Panc1 (cell line): Measurements from ENCODE around the gene CHI3L1. TPM values are rescaled to one million over a fixed set of nuclear protein-coding genes. Genes with fewer than 3 reads are reported as not detected.

Experiments
- ATAC-seq: fragments of 200-7000 bp; cut with Tn5 transposase; 2 replicates; pipeline ENCODE4 v1.9.1; 2020; ENCODE audit warnings: mild to moderate bottlenecking, moderate library complexity
- BruUV-seq: library from RNA; stranded (reverse); fragments of 400-500 nt; replicated peaks from 2 replicates; lab custom pipeline; 2021; lab: Mats Ljungman, UMichigan
- CTCF ChIA-PET: fragments of 300-600 bp; sonication (Branson Sonifier 250); formaldehyde crosslinking; loops from one replicate; lab custom pipeline; 2022; ENCODE audit warnings: antibody characterized with exemption; lab: Charles Lee
- POLR2A ChIA-PET: fragments of 300-600 bp; sonication (Branson Sonifier 250); formaldehyde crosslinking; loops from one replicate; lab custom pipeline; 2022; ENCODE audit warnings: antibody characterized with exemption; lab: Charles Lee
- DNase-seq: peaks from one replicate; pipeline ENCODE4 v3.0.0-alpha.2; 2010; ENCODE audit warnings: low read depth, low spot score
- H3K27ac ChIP-seq: 2 replicates; pipeline ENCODE4 v1.5.1; 2011; ENCODE audit warnings: mild to moderate bottlenecking, low read length, inconsistent platforms
- H3K27me3 ChIP-seq: fragments of 200-500 bp; sonication (Bioruptor generic); 2 replicates; pipeline ENCODE4 v1.6.0; 2014; ENCODE audit warnings: low read length, inconsistent platforms; ENCODE audit not compliant: control insufficient read depth, insufficient read depth
- H3K36me3 ChIP-seq: fragments of 200-500 bp; sonication (Bioruptor generic); 2 replicates; pipeline ENCODE4 v1.5.1; 2014; ENCODE audit warnings: inconsistent platforms, mild to moderate bottlenecking, low read length, moderate library complexity; ENCODE audit not compliant: control insufficient read depth, insufficient read depth
- H3K4me1 ChIP-seq: 2 replicates; pipeline ENCODE4 v1.5.1; 2011; ENCODE audit warnings: inconsistent platforms, mild to moderate bottlenecking, low read length, moderate library complexity; ENCODE audit not compliant: control insufficient read depth, insufficient read depth
- H3K4me3 ChIP-seq, 2 experiments: 2 replicates each; pipeline ENCODE4 v1.5.1; 2011 to 2012; ENCODE audit warnings: low read depth in 2 of 2, low read length in 2 of 2, mild to moderate bottlenecking in 2 of 2, inconsistent platforms in 1 of 2, moderate library complexity in 1 of 2
- H3K9me3 ChIP-seq: fragments of 200-500 bp; sonication (Bioruptor generic); 2 replicates; pipeline ENCODE4 v1.5.1; 2014; ENCODE audit warnings: low read depth, mild to moderate bottlenecking, inconsistent platforms, low read length, moderate library complexity; ENCODE audit not compliant: control insufficient read depth, insufficient read depth
- POLR2AphosphoS5 ChIP-seq: IDR thresholded peaks from 2 replicates; pipeline ENCODE4 v1.6.1; 2012; ENCODE audit warnings: mild to moderate bottlenecking, low read depth, low read length, moderate library complexity
- SIN3A ChIP-seq: IDR thresholded peaks from 2 replicates; pipeline ENCODE4 v1.6.1; 2012; ENCODE audit warnings: low read depth, mild to moderate bottlenecking, low read length, moderate library complexity, borderline replicate concordance; ENCODE audit not compliant: insufficient read depth
- TCF7L2 ChIP-seq: IDR thresholded peaks from 2 replicates; pipeline ENCODE4 v1.6.1; 2011; ENCODE audit warnings: mild to moderate bottlenecking, low read depth, low read length, inconsistent platforms
- in situ Hi-C: cut with HindIII; loops from 2 replicates; pipeline ENCODE4 v1.10.0; 2016; ENCODE audit warnings: low sequenced_read_pairs, low pct_unique_long_range_greater_than_20kb
- intact Hi-C: fragments of 100-400 bp; cut with micrococcal nuclease; formaldehyde crosslinking; loops from one replicate; pipeline ENCODE4 v1.10.0; 2022; ENCODE audit not compliant: unreplicated experiment
- total RNA-seq: library from RNA; stranded (reverse); gene quantifications from one replicate; pipeline ENCODE4 v1.2.1, GENCODE V29; 2021; ENCODE audit not compliant: unreplicated experiment
- TF ChIP-seq, protein P1 (sequence below), 2 experiments: IDR thresholded peaks; 2 replicates each; pipeline ENCODE4 v1.6.1; 2011 to 2012; ENCODE audit warnings: low read depth in 2 of 2, control low read depth in 1 of 2, low read length in 1 of 2, mild to moderate bottlenecking in 1 of 2, moderate library complexity in 1 of 2; ENCODE audit not compliant: insufficient read depth in 1 of 2
- TF ChIP-seq, protein P2 (sequence below): fragments of 450-650 bp; IDR thresholded peaks from 2 replicates; pipeline ENCODE4 v1.5.1; 2017; ENCODE audit warnings: mild to moderate bottlenecking

The CHI3L1 gene
- total RNA-seq, 1 experiment from 2014 or later: 0.10 TPM

DNA sequence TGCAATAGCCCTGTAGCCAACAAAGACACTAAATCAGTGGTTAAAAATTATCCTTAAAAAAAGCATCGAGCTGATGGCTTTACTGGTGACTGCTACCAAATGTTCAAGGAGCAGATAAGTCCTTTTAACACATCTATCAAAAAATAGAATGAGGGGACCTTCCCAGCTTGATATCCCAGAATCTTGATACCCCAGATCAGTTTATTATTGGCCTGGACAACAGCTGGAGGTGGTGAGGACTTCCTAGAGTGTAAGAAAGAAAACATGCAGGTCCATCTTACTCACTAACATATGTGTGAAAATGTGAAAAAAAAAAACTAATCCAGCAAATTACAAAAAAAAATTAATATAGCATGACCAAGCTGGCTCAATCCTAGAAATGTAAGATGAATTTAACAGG is 21.7 kb upstream of the CHI3L1 start:
- Histone ChIP-seq H3K4me3 (no peak overlapping the region), H3K4me1 (no peaks in the 10 kb centered on the region), H3K27ac (no peak overlapping the region), H3K36me3 (no peaks in the 10 kb centered on the region), H3K27me3 (peaks cover 6% of the 10 kb centered on the region; the same call in 1 of the 2 replicates), H3K9me3 (no peaks in the 10 kb centered on the region)
- no TSS peak for BruUV-seq
- DNase-seq: no peak
- in situ Hi-C loops: no loop called here
- ChIA-PET POLR2A (no interaction called here), CTCF (no interaction called here)
- no peak for TF ChIP-seq POLR2AphosphoS5
- TF ChIP-seq, protein P1, sequence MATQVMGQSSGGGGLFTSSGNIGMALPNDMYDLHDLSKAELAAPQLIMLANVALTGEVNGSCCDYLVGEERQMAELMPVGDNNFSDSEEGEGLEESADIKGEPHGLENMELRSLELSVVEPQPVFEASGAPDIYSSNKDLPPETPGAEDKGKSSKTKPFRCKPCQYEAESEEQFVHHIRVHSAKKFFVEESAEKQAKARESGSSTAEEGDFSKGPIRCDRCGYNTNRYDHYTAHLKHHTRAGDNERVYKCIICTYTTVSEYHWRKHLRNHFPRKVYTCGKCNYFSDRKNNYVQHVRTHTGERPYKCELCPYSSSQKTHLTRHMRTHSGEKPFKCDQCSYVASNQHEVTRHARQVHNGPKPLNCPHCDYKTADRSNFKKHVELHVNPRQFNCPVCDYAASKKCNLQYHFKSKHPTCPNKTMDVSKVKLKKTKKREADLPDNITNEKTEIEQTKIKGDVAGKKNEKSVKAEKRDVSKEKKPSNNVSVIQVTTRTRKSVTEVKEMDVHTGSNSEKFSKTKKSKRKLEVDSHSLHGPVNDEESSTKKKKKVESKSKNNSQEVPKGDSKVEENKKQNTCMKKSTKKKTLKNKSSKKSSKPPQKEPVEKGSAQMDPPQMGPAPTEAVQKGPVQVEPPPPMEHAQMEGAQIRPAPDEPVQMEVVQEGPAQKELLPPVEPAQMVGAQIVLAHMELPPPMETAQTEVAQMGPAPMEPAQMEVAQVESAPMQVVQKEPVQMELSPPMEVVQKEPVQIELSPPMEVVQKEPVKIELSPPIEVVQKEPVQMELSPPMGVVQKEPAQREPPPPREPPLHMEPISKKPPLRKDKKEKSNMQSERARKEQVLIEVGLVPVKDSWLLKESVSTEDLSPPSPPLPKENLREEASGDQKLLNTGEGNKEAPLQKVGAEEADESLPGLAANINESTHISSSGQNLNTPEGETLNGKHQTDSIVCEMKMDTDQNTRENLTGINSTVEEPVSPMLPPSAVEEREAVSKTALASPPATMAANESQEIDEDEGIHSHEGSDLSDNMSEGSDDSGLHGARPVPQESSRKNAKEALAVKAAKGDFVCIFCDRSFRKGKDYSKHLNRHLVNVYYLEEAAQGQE (IDR thresholded peaks at IDR 0.05; ENCODE audit: insufficient read depth in 1 of 2, low read depth in 2 of 2, low read length in 1 of 2): no peak
- TF ChIP-seq SIN3A: no peak
- TF ChIP-seq, protein P2, sequence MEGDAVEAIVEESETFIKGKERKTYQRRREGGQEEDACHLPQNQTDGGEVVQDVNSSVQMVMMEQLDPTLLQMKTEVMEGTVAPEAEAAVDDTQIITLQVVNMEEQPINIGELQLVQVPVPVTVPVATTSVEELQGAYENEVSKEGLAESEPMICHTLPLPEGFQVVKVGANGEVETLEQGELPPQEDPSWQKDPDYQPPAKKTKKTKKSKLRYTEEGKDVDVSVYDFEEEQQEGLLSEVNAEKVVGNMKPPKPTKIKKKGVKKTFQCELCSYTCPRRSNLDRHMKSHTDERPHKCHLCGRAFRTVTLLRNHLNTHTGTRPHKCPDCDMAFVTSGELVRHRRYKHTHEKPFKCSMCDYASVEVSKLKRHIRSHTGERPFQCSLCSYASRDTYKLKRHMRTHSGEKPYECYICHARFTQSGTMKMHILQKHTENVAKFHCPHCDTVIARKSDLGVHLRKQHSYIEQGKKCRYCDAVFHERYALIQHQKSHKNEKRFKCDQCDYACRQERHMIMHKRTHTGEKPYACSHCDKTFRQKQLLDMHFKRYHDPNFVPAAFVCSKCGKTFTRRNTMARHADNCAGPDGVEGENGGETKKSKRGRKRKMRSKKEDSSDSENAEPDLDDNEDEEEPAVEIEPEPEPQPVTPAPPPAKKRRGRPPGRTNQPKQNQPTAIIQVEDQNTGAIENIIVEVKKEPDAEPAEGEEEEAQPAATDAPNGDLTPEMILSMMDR: no peak
- TF ChIP-seq TCF7L2: no peak
- intact Hi-C loops: no loop called here
- ATAC-seq: no peak

DNA sequence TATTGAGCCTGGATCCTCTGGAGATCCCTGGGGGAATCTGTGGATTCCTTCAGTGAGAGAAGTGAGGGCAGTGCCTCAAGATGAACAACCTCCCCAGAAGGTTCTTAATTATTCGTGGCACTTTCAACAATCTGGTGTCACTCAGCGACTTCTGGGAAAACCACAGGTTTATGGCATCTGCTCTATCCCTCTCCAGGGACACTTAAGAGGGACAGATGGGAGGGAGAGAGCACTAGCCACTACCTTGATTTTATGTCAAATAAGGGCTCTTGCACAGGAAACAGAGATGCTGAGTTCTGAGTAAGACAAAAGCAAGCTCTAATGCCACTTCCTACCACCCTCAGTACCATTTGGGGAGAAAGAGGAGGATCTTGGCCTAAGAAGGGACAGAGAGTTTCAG is 21.2 kb upstream of the CHI3L1 start:
- intact Hi-C loops: no loop called here

More for the DNA sequence above, 21.2 kb upstream of the CHI3L1 start:
- no peaks in the 10 kb centered on the region for H3K9me3 ChIP-seq
- DNase-seq (no peak), ATAC-seq (no peak)
- no peaks in the 10 kb centered on the region for H3K4me1 ChIP-seq
- no TSS peak for BruUV-seq
- TF ChIP-seq, protein P2: no peak
- no peak for TF ChIP-seq TCF7L2
- TF ChIP-seq POLR2AphosphoS5: no peak
- TF ChIP-seq SIN3A: no peak
- TF ChIP-seq, protein P1 (IDR thresholded peaks at IDR 0.05; ENCODE audit: insufficient read depth in 1 of 2, low read depth in 2 of 2, low read length in 1 of 2): no peak
- peaks cover 6% of the 10 kb centered on the region; the same call in 1 of the 2 replicates for H3K27me3 ChIP-seq
- POLR2A ChIA-PET: no interaction called here
- H3K4me3 ChIP-seq: no peak overlapping the region
- H3K27ac ChIP-seq: no peak overlapping the region
- no peaks in the 10 kb centered on the region for H3K36me3 ChIP-seq
- in situ Hi-C loops: no loop called here
- CTCF ChIA-PET: no interaction called here
